Mesendoderm (in vitro differentiated cells): ENCODE results near the gene ZKSCAN7.
A peak's percentile ranks its signal among the peaks of the same experiment; 100 is the strongest.

Experiments used
- DNase-seq: peaks from one replicate; pipeline ENCODE4 v3.0.0; 2013
- H2AK5ac ChIP-seq: 2 replicates; pipeline ENCODE4 v1.6.1; 2013; ENCODE audit warnings: low read length, inconsistent platforms
- H2BK120ac ChIP-seq: 2 replicates; pipeline ENCODE4 v1.6.1; 2013; ENCODE audit warnings: low read depth, mild to moderate bottlenecking, low read length, moderate library complexity, mixed read lengths
- H2BK15ac ChIP-seq: replicated peaks from 2 replicates; pipeline ENCODE4 v1.6.1; 2013; ENCODE audit warnings: low read depth, mild to moderate bottlenecking, moderate library complexity
- H2BK5ac ChIP-seq: 2 replicates; pipeline ENCODE4 v1.6.1; 2013; ENCODE audit warnings: low read length, inconsistent platforms
- H3K18ac ChIP-seq: 2 replicates; pipeline ENCODE4 v1.6.1; 2013; ENCODE audit warnings: mild to moderate bottlenecking, low read length, mixed read lengths
- H3K23ac ChIP-seq: one replicate; pipeline ENCODE4 v1.6.1; 2013; ENCODE audit warnings: low read length
- H3K27ac ChIP-seq: 2 replicates; pipeline ENCODE4 v1.5.1; 2013; ENCODE audit warnings: low read depth, mild to moderate bottlenecking, inconsistent platforms, low read length, moderate library complexity
- H3K27me3 ChIP-seq: 2 replicates; pipeline ENCODE4 v1.6.1; 2013; ENCODE audit warnings: low read length, control low read depth, mild to moderate bottlenecking, inconsistent platforms; ENCODE audit not compliant: insufficient read depth, poor library complexity
- H3K36me3 ChIP-seq: 2 replicates; pipeline ENCODE4 v1.6.1; 2013; ENCODE audit warnings: low read length, inconsistent platforms; ENCODE audit not compliant: control insufficient read depth, insufficient read depth
- H3K4ac ChIP-seq: one replicate; pipeline ENCODE4 v1.6.1; 2013; ENCODE audit warnings: low read depth, mild to moderate bottlenecking, low read length, moderate library complexity
- H3K4me1 ChIP-seq: 2 replicates; pipeline ENCODE4 v1.6.1; 2013; ENCODE audit warnings: low read depth, low read length, inconsistent platforms; ENCODE audit not compliant: control insufficient read depth
- H3K4me2 ChIP-seq: 2 replicates; pipeline ENCODE4 v1.6.1; 2013; ENCODE audit warnings: low read length
- H3K4me3 ChIP-seq: 2 replicates; pipeline ENCODE4 v1.5.1; 2013; ENCODE audit warnings: mild to moderate bottlenecking, low read length
- H3K56ac ChIP-seq: one replicate; pipeline ENCODE4 v1.6.1; 2013; ENCODE audit warnings: low read length
- H3K79me1 ChIP-seq: 2 replicates; pipeline ENCODE4 v1.6.1; 2013; ENCODE audit warnings: low read length, inconsistent platforms
- H3K79me2 ChIP-seq: 2 replicates; pipeline ENCODE4 v1.6.1; 2013; ENCODE audit warnings: mild to moderate bottlenecking, low read length; ENCODE audit not compliant: control insufficient read depth, insufficient read depth
- H3K9ac ChIP-seq: 2 replicates; pipeline ENCODE4 v1.6.1; 2013; ENCODE audit warnings: low read length, inconsistent platforms
- H4K5ac ChIP-seq: one replicate; pipeline ENCODE4 v1.6.1; 2013; ENCODE audit warnings: low read length
- H4K8ac ChIP-seq: one replicate; pipeline ENCODE4 v1.6.1; 2013; ENCODE audit warnings: low read depth, mild to moderate bottlenecking, control low read depth, low read length, moderate library complexity
- WGBS: extraction: QIAGEN DNeasy Blood & Tissue Kit; methylation state at CpG from one replicate; pipeline ENCODE4 v1.1.7; 2013; ENCODE audit warnings: low lambda C conversion rate, missing lambda C conversion rate; ENCODE audit not compliant: insufficient coverage; ENCODE audit errors: extremely low coverage; 5-methylcytosine and 5-hydroxymethylcytosine counted together

The ZKSCAN7 gene

GRCh38 chr3:44555723-44556122, 730 bp downstream of the ZKSCAN7 start:
- H3K27ac ChIP-seq = no peak overlapping the region
- peak overlapping the region; percentile 35 for H4K5ac ChIP-seq
- no CpG with 5 or more reads among the region's 5 CpGs for WGBS
- H3K23ac ChIP-seq = no peak overlapping the region
- H3K27me3 ChIP-seq = no peaks in the 10 kb centered on the region
- H2BK15ac ChIP-seq = no peak overlapping the region
- peaks cover 10% of the 10 kb centered on the region for H3K79me1 ChIP-seq
- no peak overlapping the region for H3K18ac ChIP-seq
- peaks cover 3% of the 10 kb centered on the region for H3K36me3 ChIP-seq
- no peak overlapping the region for H2BK120ac ChIP-seq
- peak overlapping the region; percentile 94 for H3K56ac ChIP-seq
- no peak overlapping the region for H3K4ac ChIP-seq
- no peak for DNase-seq
- H3K4me2 ChIP-seq = peak overlapping the region; percentile 64
- H2BK5ac ChIP-seq = no peak overlapping the region
- no peak overlapping the region for H4K8ac ChIP-seq
- peaks cover 7% of the 10 kb centered on the region for H3K4me1 ChIP-seq
- H2AK5ac ChIP-seq = peak overlapping the region; percentile 78
- peak overlapping the region; percentile 83 for H3K9ac ChIP-seq
- peaks cover 4% of the 10 kb centered on the region for H3K79me2 ChIP-seq
- peak overlapping the region; percentile 76 for H3K4me3 ChIP-seq

GRCh38 chr3:44557074-44557473, 2.1 kb downstream of the ZKSCAN7 start:
- Histone ChIP-seq H3K4ac (no peak overlapping the region), H3K4me1 (peaks cover 7% of the 10 kb centered on the region), H2BK120ac (no peak overlapping the region), H3K4me3 (no peak overlapping the region), H2BK15ac (no peak overlapping the region), H3K79me1 (peaks cover 10% of the 10 kb centered on the region), H3K23ac (no peak overlapping the region), H4K5ac (no peak overlapping the region), H3K9ac (no peak overlapping the region), H3K79me2 (peaks cover 4% of the 10 kb centered on the region), H3K27me3 (no peaks in the 10 kb centered on the region), H3K18ac (no peak overlapping the region), H3K4me2 (no peak overlapping the region), H4K8ac (no peak overlapping the region), H3K56ac (no peak overlapping the region), H3K36me3 (peaks cover 3% of the 10 kb centered on the region), H2AK5ac (no peak overlapping the region), H3K27ac (no peak overlapping the region), H2BK5ac (no peak overlapping the region)
- WGBS = no CpG with 5 or more reads among the region's 9 CpGs
- DNase-seq = no peak

GRCh38 chr3:44561076-44561475, 6.1 kb downstream of the ZKSCAN7 start:
- Histone ChIP-seq H2BK5ac (no peak overlapping the region), H3K9ac (no peak overlapping the region), H3K4me3 (no peak overlapping the region), H3K36me3 (peaks cover 5% of the 10 kb centered on the region), H2AK5ac (no peak overlapping the region), H3K56ac (no peak overlapping the region), H3K4ac (no peak overlapping the region), H3K79me1 (peaks cover 4% of the 10 kb centered on the region), H3K4me2 (no peak overlapping the region), H2BK120ac (no peak overlapping the region), H3K27ac (no peak overlapping the region), H3K27me3 (no peaks in the 10 kb centered on the region), H3K79me2 (no peaks in the 10 kb centered on the region), H2BK15ac (no peak overlapping the region), H4K5ac (no peak overlapping the region), H3K18ac (no peak overlapping the region), H3K23ac (no peak overlapping the region), H4K8ac (no peak overlapping the region), H3K4me1 (peaks cover under 1% of the 10 kb centered on the region)
- DNase-seq = no peak
- no CpG with 5 or more reads among the region's 1 CpG for WGBS

GRCh38 chr3:44562147-44562546, 7.2 kb downstream of the ZKSCAN7 start:
- Histone ChIP-seq H3K79me2 (no peaks in the 10 kb centered on the region), H3K4me3 (no peak overlapping the region), H3K27me3 (no peaks in the 10 kb centered on the region), H3K9ac (no peak overlapping the region), H4K8ac (no peak overlapping the region), H2BK120ac (no peak overlapping the region), H3K27ac (no peak overlapping the region), H3K18ac (no peak overlapping the region), H3K4ac (no peak overlapping the region), H2BK15ac (no peak overlapping the region), H4K5ac (no peak overlapping the region), H3K56ac (no peak overlapping the region), H2AK5ac (no peak overlapping the region), H3K79me1 (peaks cover 2% of the 10 kb centered on the region), H3K36me3 (peaks cover 5% of the 10 kb centered on the region), H3K4me2 (no peak overlapping the region), H3K23ac (no peak overlapping the region), H3K4me1 (no peaks in the 10 kb centered on the region), H2BK5ac (no peak overlapping the region)
- no CpG with 5 or more reads among the region's 3 CpGs for WGBS
- DNase-seq = no peak

- no peak overlapping the region for H3K23ac ChIP-seq
- no peak overlapping the region for H2BK120ac ChIP-seq
- no peaks in the 10 kb centered on the region for H3K27me3 ChIP-seq
- no peak overlapping the region for H2BK5ac ChIP-seq
- DNase-seq = no peak
- peaks cover 16% of the 10 kb centered on the region for H3K36me3 ChIP-seq
- no peak overlapping the region for H4K8ac ChIP-seq
- no peak overlapping the region for H2BK15ac ChIP-seq
- no peak overlapping the region for H3K9ac ChIP-seq
- H4K5ac ChIP-seq = no peak overlapping the region
- H3K56ac ChIP-seq = no peak overlapping the region
- H3K4me1 ChIP-seq = no peaks in the 10 kb centered on the region
- H3K27ac ChIP-seq = no peak overlapping the region
- no peak overlapping the region for H3K4ac ChIP-seq
- H3K4me3 ChIP-seq = no peak overlapping the region
- no peak overlapping the region for H3K18ac ChIP-seq
- WGBS = no CpG with 5 or more reads among the region's 1 CpG
- no peak overlapping the region for H2AK5ac ChIP-seq
- H3K4me2 ChIP-seq = no peak overlapping the region
- H3K79me2 ChIP-seq = no peaks in the 10 kb centered on the region
- H3K79me1 ChIP-seq = no peaks in the 10 kb centered on the region
Observed at GRCh38 chr3:44568561-44568960, 13.6 kb downstream of the ZKSCAN7 start.

DNA sequence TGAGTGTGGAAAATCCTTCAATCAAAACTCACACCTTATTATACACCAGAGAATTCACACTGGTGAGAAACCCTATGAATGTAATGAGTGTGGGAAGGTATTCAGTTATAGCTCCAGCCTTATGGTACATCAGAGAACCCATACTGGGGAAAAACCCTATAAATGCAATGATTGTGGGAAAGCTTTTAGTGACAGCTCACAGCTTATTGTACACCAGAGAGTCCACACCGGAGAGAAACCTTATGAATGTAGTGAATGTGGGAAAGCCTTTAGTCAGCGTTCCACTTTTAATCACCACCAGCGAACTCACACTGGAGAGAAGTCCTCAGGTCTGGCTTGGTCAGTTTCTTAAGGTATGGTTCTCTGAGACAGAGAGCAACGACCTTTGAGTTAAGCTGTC, 16.0 kb downstream of the ZKSCAN7 start:
- DNase-seq = no peak
- no peak overlapping the region for H3K18ac ChIP-seq
- no peak overlapping the region for H2BK120ac ChIP-seq
- H3K4ac ChIP-seq = no peak overlapping the region
- H2BK5ac ChIP-seq = no peak overlapping the region
- H3K4me3 ChIP-seq = no peak overlapping the region
- no peaks in the 10 kb centered on the region for H3K4me1 ChIP-seq
- H2AK5ac ChIP-seq = no peak overlapping the region
- H4K8ac ChIP-seq = no peak overlapping the region
- peaks cover 14% of the 10 kb centered on the region for H3K36me3 ChIP-seq
- no peaks in the 10 kb centered on the region for H3K79me1 ChIP-seq
- H2BK15ac ChIP-seq = no peak overlapping the region
- no peak overlapping the region for H3K4me2 ChIP-seq
- H3K9ac ChIP-seq = no peak overlapping the region
- no peaks in the 10 kb centered on the region for H3K27me3 ChIP-seq
- H3K79me2 ChIP-seq = no peaks in the 10 kb centered on the region
- WGBS = no CpG with 5 or more reads among the region's 4 CpGs
- no peak overlapping the region for H3K23ac ChIP-seq
- H4K5ac ChIP-seq = no peak overlapping the region
- no peak overlapping the region for H3K27ac ChIP-seq
- no peak overlapping the region for H3K56ac ChIP-seq
